Adipocyte (in vitro differentiated cells): ENCODE data around the gene MED9.

Experiments
- DNase-seq: peaks from one replicate; pipeline ENCODE4 v3.0.0-alpha.2; 2015; ENCODE audit warnings: low read depth
- H3K27me3 ChIP-seq: replicated peaks from 2 replicates; pipeline ENCODE4 v1.7.0; 2013; ENCODE audit warnings: mild to moderate bottlenecking, low read length, moderate library complexity; ENCODE audit not compliant: control insufficient read depth, insufficient read depth
- H3K36me3 ChIP-seq: 2 replicates; pipeline ENCODE4 v1.7.0; 2013; ENCODE audit warnings: low read length, mild to moderate bottlenecking, moderate library complexity; ENCODE audit not compliant: control insufficient read depth, insufficient read depth, severe bottlenecking
- H3K4me1 ChIP-seq: 2 replicates; pipeline ENCODE4 v1.7.0; 2013; ENCODE audit warnings: mild to moderate bottlenecking, low read length, moderate library complexity; ENCODE audit not compliant: control insufficient read depth, insufficient read depth
- H3K4me3 ChIP-seq: 2 replicates; pipeline ENCODE4 v1.7.0; 2013; ENCODE audit warnings: mild to moderate bottlenecking, low read length, moderate library complexity
- H3K9ac ChIP-seq: 2 replicates; pipeline ENCODE4 v1.7.0; 2013; ENCODE audit warnings: mild to moderate bottlenecking, low read length, moderate library complexity
- H3K9me3 ChIP-seq: 2 replicates; pipeline ENCODE4 v1.7.0; 2013; ENCODE audit warnings: mild to moderate bottlenecking, low read length, moderate library complexity; ENCODE audit not compliant: control insufficient read depth

Gene MED9

GRCh38 chr17:17491546-17491988 is 14.8 kb downstream of the MED9 start:
- Histone ChIP-seq H3K4me1 (peaks cover 16% of the 10 kb centered on the region), H3K9me3 (no peaks in the 10 kb centered on the region), H3K36me3 (peaks cover 35% of the 10 kb centered on the region), H3K4me3 (no peak overlapping the region), H3K27me3 (no peaks in the 10 kb centered on the region), H3K9ac (no peak overlapping the region)
- DNase-seq: no peak

- no peaks in the 10 kb centered on the region for H3K9me3 ChIP-seq
- peaks cover 18% of the 10 kb centered on the region for H3K4me1 ChIP-seq
- DNase-seq: no peak
- H3K27me3 ChIP-seq: no peaks in the 10 kb centered on the region
- H3K9ac ChIP-seq: no peak overlapping the region
- H3K36me3 ChIP-seq: peaks cover 35% of the 10 kb centered on the region
- no peak overlapping the region for H3K4me3 ChIP-seq
Measured at GRCh38 chr17:17492085-17492484, 15.3 kb downstream of the MED9 start.

GRCh38 chr17:17492571-17492970 is 15.8 kb downstream of the MED9 start:
- no peaks in the 10 kb centered on the region for H3K27me3 ChIP-seq
- H3K9me3 ChIP-seq: no peaks in the 10 kb centered on the region
- H3K4me3 ChIP-seq: no peak overlapping the region
- peak overlapping the region; percentile 96 for H3K9ac ChIP-seq
- peaks cover 23% of the 10 kb centered on the region for H3K4me1 ChIP-seq
- DNase-seq: no peak
- peaks cover 30% of the 10 kb centered on the region for H3K36me3 ChIP-seq

- Histone ChIP-seq H3K36me3 (peaks cover 23% of the 10 kb centered on the region), H3K27me3 (no peaks in the 10 kb centered on the region), H3K4me1 (peaks cover 24% of the 10 kb centered on the region), H3K9ac (peak overlapping the region; percentile 96), H3K4me3 (peak overlapping the region; percentile 95), H3K9me3 (no peaks in the 10 kb centered on the region)
- no peak for DNase-seq
Measured at GRCh38 chr17:17493249-17493985, 16.6 kb downstream of the MED9 start.

GRCh38 chr17:17493986-17494466 is 17.2 kb downstream of the MED9 start:
- peak overlapping the region; percentile 95 for H3K4me3 ChIP-seq
- no peaks in the 10 kb centered on the region for H3K9me3 ChIP-seq
- H3K36me3 ChIP-seq: peaks cover 23% of the 10 kb centered on the region
- peak overlapping the region; percentile 96 for H3K9ac ChIP-seq
- H3K4me1 ChIP-seq: peaks cover 24% of the 10 kb centered on the region
- H3K27me3 ChIP-seq: no peaks in the 10 kb centered on the region
- no peak for DNase-seq

- H3K9me3 ChIP-seq: no peaks in the 10 kb centered on the region
- H3K27me3 ChIP-seq: no peaks in the 10 kb centered on the region
- H3K9ac ChIP-seq: peak overlapping the region; percentile 96
- H3K4me1 ChIP-seq: peaks cover 24% of the 10 kb centered on the region
- peak overlapping the region; percentile 95 for H3K4me3 ChIP-seq
- H3K36me3 ChIP-seq: peaks cover 23% of the 10 kb centered on the region
- DNase-seq: peak; percentile 19
Measured at GRCh38 chr17:17494499-17494869, 17.7 kb downstream of the MED9 start.

GRCh38 chr17:17494870-17495535 is 18.2 kb downstream of the MED9 start:
- H3K9ac ChIP-seq: peak overlapping the region; percentile 96
- peak; percentile 62 for DNase-seq
- H3K27me3 ChIP-seq: peaks cover 3% of the 10 kb centered on the region
- peaks cover 24% of the 10 kb centered on the region for H3K4me1 ChIP-seq
- H3K9me3 ChIP-seq: no peaks in the 10 kb centered on the region
- peaks cover 23% of the 10 kb centered on the region for H3K36me3 ChIP-seq
- H3K4me3 ChIP-seq: peak overlapping the region; percentile 95

- peaks cover 24% of the 10 kb centered on the region for H3K4me1 ChIP-seq
- H3K4me3 ChIP-seq: peak overlapping the region; percentile 95
- no peak for DNase-seq
Measured at GRCh38 chr17:17495536-17496188, 18.9 kb downstream of the MED9 start.

GRCh38 chr17:17496189-17497064 is 19.6 kb downstream of the MED9 start, which contains the start of gene RASD1:
RASD1 (minus strand) TSS chr17:17496395; CDS start chr17:17496181, 214 bp downstream.
- peaks cover 15% of the 10 kb centered on the region for H3K36me3 ChIP-seq
- peaks cover 4% of the 10 kb centered on the region for H3K27me3 ChIP-seq

More at GRCh38 chr17:17495536-17496188, 18.9 kb downstream of the MED9 start:
- H3K9me3 ChIP-seq: no peaks in the 10 kb centered on the region
- peaks cover 20% of the 10 kb centered on the region for H3K36me3 ChIP-seq
- peak overlapping the region; percentile 96 for H3K9ac ChIP-seq
- peaks cover 4% of the 10 kb centered on the region for H3K27me3 ChIP-seq

GRCh38 chr17:17497065-17497844 is 20.5 kb downstream of the MED9 start:
- H3K36me3 ChIP-seq: peaks cover 6% of the 10 kb centered on the region
- DNase-seq: peak; percentile 4
- no peaks in the 10 kb centered on the region for H3K9me3 ChIP-seq
- H3K4me1 ChIP-seq: peaks cover 24% of the 10 kb centered on the region
- H3K9ac ChIP-seq: peak overlapping the region; percentile 90
- peaks cover 4% of the 10 kb centered on the region for H3K27me3 ChIP-seq
- peak overlapping the region; percentile 95 for H3K4me3 ChIP-seq

More at GRCh38 chr17:17496189-17497064, 19.6 kb downstream of the MED9 start, which contains the start of gene RASD1:
- Histone ChIP-seq H3K9me3 (no peaks in the 10 kb centered on the region), H3K4me3 (peak within 1 kb of the TSS; percentile 95), H3K4me1 (peaks cover 24% of the 10 kb centered on the region), H3K9ac (peak within 1 kb of the TSS; percentile 96)
- peak; percentile 95 for DNase-seq
